ENCODE data around the gene GAS7.

GAS7 gene

DNA sequence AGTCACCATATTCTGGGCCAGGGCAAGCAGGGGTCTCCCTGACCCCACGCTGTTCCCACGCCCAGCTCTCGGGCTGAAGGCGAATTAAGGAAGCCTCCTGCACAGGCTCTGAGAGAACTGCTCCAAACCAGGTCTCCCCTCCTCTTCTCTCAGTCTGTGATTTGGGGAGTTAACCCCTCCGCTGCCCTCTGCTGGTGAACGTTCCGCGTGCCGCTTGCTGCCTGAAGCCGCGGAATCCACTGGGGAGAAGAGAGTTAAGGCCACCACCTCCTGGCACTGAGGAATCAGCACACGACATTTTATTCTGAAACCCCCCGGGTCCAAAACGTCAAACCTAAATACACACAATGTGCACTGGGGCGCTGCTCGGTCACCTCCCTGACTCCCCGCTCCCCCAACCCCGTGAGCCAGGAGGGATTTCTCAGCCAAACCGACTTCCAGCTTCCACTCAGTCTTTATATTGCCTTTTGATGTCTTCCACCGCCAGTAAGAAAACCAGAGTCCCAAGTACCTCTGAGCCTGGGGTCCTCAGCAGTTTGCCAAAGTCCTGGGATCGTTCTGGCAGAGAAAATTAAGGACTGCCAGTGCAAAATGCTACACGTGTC lies 238.9 kb downstream of the GAS7 start:
- TF ChIP-seq RARB (CRISPR knock-in tag; IDR thresholded peaks at IDR 0.05) (no peak), ISL1 (CRISPR knock-in tag; IDR thresholded peaks at IDR 0.05) (no peak), SNAI2 (CRISPR knock-in tag; IDR thresholded peaks at IDR 0.05) (no peak), ZNF70 (CRISPR knock-in tag; IDR thresholded peaks at IDR 0.05) (peak; percentile 94), TOX (CRISPR knock-in tag; IDR thresholded peaks at IDR 0.05; ENCODE audit: borderline replicate concordance) (no peak), OSR1 (CRISPR knock-in tag; IDR thresholded peaks at IDR 0.05) (no peak), ARNTL (CRISPR knock-in tag; IDR thresholded peaks at IDR 0.05; ENCODE audit: borderline replicate concordance, low read depth) (no peak)
- TF ChIP-seq, protein P1, sequence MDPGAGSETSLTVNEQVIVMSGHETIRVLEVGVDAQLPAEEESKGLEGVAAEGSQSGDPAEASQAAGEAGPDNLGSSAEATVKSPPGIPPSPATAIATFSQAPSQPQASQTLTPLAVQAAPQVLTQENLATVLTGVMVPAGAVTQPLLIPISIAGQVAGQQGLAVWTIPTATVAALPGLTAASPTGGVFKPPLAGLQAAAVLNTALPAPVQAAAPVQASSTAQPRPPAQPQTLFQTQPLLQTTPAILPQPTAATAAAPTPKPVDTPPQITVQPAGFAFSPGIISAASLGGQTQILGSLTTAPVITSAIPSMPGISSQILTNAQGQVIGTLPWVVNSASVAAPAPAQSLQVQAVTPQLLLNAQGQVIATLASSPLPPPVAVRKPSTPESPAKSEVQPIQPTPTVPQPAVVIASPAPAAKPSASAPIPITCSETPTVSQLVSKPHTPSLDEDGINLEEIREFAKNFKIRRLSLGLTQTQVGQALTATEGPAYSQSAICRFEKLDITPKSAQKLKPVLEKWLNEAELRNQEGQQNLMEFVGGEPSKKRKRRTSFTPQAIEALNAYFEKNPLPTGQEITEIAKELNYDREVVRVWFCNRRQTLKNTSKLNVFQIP (CRISPR knock-in tag; IDR thresholded peaks at IDR 0.05; ENCODE audit: borderline replicate concordance, low read depth): no peak
- peak; percentile 61 for ATAC-seq

DNA sequence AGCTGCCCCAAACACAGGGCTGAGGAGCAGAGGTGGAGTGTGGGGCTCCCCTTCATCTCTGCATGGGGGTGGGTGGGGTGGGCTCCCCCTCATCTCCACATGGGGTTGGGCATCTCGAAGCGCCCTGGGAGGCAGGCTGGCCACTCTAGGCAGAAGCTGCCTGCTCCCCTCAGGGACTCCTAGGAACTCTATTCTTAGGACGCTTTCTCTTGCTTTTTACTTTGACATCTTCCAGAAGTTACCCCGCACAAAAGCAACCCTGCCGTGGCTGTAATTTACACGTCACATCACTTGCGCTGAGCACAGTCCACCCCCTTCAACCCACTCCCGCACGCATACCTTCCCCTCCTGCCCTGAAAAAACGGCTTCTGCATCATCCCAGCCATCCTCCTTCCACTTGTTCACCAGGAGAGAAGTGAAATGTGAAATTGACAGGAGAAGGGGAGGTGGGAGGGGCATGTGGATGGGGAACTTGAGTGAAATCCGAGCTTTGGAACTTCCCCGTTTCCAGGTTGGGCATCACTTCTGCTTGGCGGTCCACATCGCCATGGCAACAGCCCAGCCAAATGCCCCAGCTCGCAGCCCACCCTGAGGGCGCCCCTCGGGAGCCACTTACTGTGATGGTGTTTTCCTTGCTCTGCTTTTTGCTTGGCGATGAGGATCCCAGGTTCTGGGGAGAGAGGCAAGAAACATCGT lies 239.7 kb downstream of the GAS7 start:
- TF ChIP-seq ARNTL (CRISPR knock-in tag; IDR thresholded peaks at IDR 0.05; ENCODE audit: borderline replicate concordance, low read depth) (no peak), ISL1 (CRISPR knock-in tag; IDR thresholded peaks at IDR 0.05) (no peak), ZC3H10 (CRISPR knock-in tag; IDR thresholded peaks at IDR 0.05) (no peak), GLIS3 (CRISPR knock-in tag; IDR thresholded peaks at IDR 0.05) (no peak), SNAI2 (CRISPR knock-in tag; IDR thresholded peaks at IDR 0.05) (no peak), ZNF70 (CRISPR knock-in tag; IDR thresholded peaks at IDR 0.05) (no peak), ZFP30 (CRISPR knock-in tag; IDR thresholded peaks at IDR 0.05) (no peak), CSDC2 (CRISPR knock-in tag; IDR thresholded peaks at IDR 0.05) (no peak), ZNF8 (CRISPR knock-in tag; IDR thresholded peaks at IDR 0.05) (no peak), PPARA (CRISPR knock-in tag; IDR thresholded peaks at IDR 0.05; ENCODE audit: borderline replicate concordance) (no peak), TOX (CRISPR knock-in tag; IDR thresholded peaks at IDR 0.05; ENCODE audit: borderline replicate concordance) (no peak), ZNF565 (CRISPR knock-in tag; conservative IDR thresholded peaks at IDR 0.05; ENCODE audit: low read depth) (no peak), BACH2 (CRISPR knock-in tag; IDR thresholded peaks at IDR 0.05; ENCODE audit: borderline replicate concordance) (no peak), TCF4 (CRISPR knock-in tag; IDR thresholded peaks at IDR 0.05; ENCODE audit: borderline replicate concordance) (no peak), ZFP3 (CRISPR knock-in tag; IDR thresholded peaks at IDR 0.05) (no peak)
- TF ChIP-seq, protein P2, sequence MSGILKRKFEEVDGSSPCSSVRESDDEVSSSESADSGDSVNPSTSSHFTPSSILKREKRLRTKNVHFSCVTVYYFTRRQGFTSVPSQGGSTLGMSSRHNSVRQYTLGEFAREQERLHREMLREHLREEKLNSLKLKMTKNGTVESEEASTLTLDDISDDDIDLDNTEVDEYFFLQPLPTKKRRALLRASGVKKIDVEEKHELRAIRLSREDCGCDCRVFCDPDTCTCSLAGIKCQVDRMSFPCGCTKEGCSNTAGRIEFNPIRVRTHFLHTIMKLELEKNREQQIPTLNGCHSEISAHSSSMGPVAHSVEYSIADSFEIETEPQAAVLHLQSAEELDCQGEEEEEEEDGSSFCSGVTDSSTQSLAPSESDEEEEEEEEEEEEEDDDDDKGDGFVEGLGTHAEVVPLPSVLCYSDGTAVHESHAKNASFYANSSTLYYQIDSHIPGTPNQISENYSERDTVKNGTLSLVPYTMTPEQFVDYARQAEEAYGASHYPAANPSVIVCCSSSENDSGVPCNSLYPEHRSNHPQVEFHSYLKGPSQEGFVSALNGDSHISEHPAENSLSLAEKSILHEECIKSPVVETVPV (CRISPR knock-in tag; IDR thresholded peaks at IDR 0.05): no peak
- TF ChIP-seq, protein P3, sequence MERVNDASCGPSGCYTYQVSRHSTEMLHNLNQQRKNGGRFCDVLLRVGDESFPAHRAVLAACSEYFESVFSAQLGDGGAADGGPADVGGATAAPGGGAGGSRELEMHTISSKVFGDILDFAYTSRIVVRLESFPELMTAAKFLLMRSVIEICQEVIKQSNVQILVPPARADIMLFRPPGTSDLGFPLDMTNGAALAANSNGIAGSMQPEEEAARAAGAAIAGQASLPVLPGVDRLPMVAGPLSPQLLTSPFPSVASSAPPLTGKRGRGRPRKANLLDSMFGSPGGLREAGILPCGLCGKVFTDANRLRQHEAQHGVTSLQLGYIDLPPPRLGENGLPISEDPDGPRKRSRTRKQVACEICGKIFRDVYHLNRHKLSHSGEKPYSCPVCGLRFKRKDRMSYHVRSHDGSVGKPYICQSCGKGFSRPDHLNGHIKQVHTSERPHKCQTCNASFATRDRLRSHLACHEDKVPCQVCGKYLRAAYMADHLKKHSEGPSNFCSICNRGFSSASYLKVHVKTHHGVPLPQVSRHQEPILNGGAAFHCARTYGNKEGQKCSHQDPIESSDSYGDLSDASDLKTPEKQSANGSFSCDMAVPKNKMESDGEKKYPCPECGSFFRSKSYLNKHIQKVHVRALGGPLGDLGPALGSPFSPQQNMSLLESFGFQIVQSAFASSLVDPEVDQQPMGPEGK (CRISPR knock-in tag; IDR thresholded peaks at IDR 0.05; ENCODE audit: borderline replicate concordance): no peak
- TF ChIP-seq, protein P4, sequence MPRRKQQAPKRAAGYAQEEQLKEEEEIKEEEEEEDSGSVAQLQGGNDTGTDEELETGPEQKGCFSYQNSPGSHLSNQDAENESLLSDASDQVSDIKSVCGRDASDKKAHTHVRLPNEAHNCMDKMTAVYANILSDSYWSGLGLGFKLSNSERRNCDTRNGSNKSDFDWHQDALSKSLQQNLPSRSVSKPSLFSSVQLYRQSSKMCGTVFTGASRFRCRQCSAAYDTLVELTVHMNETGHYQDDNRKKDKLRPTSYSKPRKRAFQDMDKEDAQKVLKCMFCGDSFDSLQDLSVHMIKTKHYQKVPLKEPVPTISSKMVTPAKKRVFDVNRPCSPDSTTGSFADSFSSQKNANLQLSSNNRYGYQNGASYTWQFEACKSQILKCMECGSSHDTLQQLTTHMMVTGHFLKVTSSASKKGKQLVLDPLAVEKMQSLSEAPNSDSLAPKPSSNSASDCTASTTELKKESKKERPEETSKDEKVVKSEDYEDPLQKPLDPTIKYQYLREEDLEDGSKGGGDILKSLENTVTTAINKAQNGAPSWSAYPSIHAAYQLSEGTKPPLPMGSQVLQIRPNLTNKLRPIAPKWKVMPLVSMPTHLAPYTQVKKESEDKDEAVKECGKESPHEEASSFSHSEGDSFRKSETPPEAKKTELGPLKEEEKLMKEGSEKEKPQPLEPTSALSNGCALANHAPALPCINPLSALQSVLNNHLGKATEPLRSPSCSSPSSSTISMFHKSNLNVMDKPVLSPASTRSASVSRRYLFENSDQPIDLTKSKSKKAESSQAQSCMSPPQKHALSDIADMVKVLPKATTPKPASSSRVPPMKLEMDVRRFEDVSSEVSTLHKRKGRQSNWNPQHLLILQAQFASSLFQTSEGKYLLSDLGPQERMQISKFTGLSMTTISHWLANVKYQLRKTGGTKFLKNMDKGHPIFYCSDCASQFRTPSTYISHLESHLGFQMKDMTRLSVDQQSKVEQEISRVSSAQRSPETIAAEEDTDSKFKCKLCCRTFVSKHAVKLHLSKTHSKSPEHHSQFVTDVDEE (CRISPR knock-in tag; IDR thresholded peaks at IDR 0.05): no peak
- TF ChIP-seq, protein P1 (CRISPR knock-in tag; IDR thresholded peaks at IDR 0.05; ENCODE audit: borderline replicate concordance, low read depth): no peak
- TF ChIP-seq, protein P5, sequence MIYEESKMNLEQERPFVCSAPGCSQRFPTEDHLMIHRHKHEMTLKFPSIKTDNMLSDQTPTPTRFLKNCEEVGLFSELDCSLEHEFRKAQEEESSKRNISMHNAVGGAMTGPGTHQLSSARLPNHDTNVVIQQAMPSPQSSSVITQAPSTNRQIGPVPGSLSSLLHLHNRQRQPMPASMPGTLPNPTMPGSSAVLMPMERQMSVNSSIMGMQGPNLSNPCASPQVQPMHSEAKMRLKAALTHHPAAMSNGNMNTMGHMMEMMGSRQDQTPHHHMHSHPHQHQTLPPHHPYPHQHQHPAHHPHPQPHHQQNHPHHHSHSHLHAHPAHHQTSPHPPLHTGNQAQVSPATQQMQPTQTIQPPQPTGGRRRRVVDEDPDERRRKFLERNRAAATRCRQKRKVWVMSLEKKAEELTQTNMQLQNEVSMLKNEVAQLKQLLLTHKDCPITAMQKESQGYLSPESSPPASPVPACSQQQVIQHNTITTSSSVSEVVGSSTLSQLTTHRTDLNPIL (CRISPR knock-in tag; IDR thresholded peaks at IDR 0.05; ENCODE audit: low read depth): no peak
- no peak for ATAC-seq
